Measurements from ENCODE around the gene NR5A2. TPM values are rescaled to one million over a fixed set of nuclear protein-coding genes. Genes with fewer than 3 reads are reported as not detected.

NR5A2 gene
- total RNA-seq, 1 donor from 2014 or later = 12.7 TPM

GRCh38 chr1:200107004-200107470, 79.5 kb downstream of the NR5A2 start:
- DNase-seq (ENCODE audit: low spot score in 2 of 2) = no peak
- H3K36me3 ChIP-seq = no peaks in the 10 kb centered on the region
- H3K4me1 ChIP-seq = no peaks in the 10 kb centered on the region
- TF ChIP-seq, protein P1, sequence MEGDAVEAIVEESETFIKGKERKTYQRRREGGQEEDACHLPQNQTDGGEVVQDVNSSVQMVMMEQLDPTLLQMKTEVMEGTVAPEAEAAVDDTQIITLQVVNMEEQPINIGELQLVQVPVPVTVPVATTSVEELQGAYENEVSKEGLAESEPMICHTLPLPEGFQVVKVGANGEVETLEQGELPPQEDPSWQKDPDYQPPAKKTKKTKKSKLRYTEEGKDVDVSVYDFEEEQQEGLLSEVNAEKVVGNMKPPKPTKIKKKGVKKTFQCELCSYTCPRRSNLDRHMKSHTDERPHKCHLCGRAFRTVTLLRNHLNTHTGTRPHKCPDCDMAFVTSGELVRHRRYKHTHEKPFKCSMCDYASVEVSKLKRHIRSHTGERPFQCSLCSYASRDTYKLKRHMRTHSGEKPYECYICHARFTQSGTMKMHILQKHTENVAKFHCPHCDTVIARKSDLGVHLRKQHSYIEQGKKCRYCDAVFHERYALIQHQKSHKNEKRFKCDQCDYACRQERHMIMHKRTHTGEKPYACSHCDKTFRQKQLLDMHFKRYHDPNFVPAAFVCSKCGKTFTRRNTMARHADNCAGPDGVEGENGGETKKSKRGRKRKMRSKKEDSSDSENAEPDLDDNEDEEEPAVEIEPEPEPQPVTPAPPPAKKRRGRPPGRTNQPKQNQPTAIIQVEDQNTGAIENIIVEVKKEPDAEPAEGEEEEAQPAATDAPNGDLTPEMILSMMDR (IDR thresholded peaks at IDR 0.05) = no peak
- intact Hi-C loops (cut with DNase I) = no loop called here
- no peaks in the 10 kb centered on the region for H3K27me3 ChIP-seq
- H3K27ac ChIP-seq = no peak overlapping the region
- H3K4me3 ChIP-seq = no peak overlapping the region
- no peaks in the 10 kb centered on the region for H3K9me3 ChIP-seq

DNA sequence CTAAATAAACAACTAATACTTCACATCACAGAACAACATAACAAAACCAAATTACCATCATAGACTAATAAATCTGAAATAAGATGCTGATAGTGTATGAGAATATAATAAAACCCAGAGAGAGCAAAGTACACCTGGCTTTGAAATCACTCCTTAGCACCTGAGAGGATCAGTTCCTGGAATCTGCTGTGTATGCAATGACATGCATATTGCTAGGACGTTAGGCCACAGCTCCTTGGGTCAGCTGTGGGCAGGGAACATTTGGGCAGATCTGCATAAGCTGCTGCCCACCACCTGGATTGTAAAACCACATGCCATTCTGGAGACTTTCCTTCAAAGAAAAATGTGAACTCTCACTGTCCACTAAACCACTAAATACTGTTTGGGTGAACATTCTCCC, 81.1 kb downstream of the NR5A2 start:
- Histone ChIP-seq H3K36me3 (no peaks in the 10 kb centered on the region), H3K4me3 (no peak overlapping the region), H3K4me1 (no peaks in the 10 kb centered on the region), H3K9me3 (no peaks in the 10 kb centered on the region), H3K27ac (no peak overlapping the region), H3K27me3 (no peaks in the 10 kb centered on the region)
- TF ChIP-seq, protein P1 (IDR thresholded peaks at IDR 0.05) = no peak
- no peak for DNase-seq (ENCODE audit: low spot score in 2 of 2)
- intact Hi-C loops (cut with DNase I) = no loop called here

GRCh38 chr1:200112290-200112689, 84.8 kb downstream of the NR5A2 start:
- Histone ChIP-seq H3K4me3 (no peak overlapping the region), H3K9me3 (no peaks in the 10 kb centered on the region), H3K27ac (no peak overlapping the region), H3K4me1 (no peaks in the 10 kb centered on the region), H3K27me3 (no peaks in the 10 kb centered on the region), H3K36me3 (no peaks in the 10 kb centered on the region)
- TF ChIP-seq, protein P1 (IDR thresholded peaks at IDR 0.05) = no peak
- DNase-seq (ENCODE audit: low spot score in 2 of 2) = no peak
- intact Hi-C loops (cut with DNase I) = no loop called here

GRCh38 chr1:200115532-200115931, 88.0 kb downstream of the NR5A2 start:
- Histone ChIP-seq H3K4me3 (no peak overlapping the region), H3K27ac (no peak overlapping the region), H3K4me1 (no peaks in the 10 kb centered on the region), H3K9me3 (no peaks in the 10 kb centered on the region), H3K27me3 (no peaks in the 10 kb centered on the region), H3K36me3 (no peaks in the 10 kb centered on the region)
- TF ChIP-seq, protein P1 (IDR thresholded peaks at IDR 0.05) = no peak
- intact Hi-C loops (cut with DNase I) = no loop called here
- DNase-seq (ENCODE audit: low spot score in 2 of 2) = no peak

DNA sequence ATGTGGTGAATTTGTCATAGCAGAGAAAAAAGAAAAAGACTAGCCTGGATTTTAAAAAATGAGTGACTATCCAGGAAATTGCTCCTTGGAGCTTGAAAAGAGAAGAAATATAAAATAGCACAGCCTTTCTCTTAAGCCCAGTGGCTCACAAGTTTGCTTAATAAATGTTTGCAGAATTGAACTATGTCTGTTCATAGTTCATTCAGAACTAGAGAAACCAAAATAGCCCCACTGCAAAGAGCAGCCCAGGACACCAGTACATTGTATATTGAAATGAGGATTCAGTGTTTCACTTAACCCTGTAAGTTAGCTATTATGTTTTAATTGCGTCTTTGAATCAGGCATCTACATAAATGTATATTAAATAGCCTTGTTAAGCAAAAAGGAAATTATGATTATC, 88.8 kb downstream of the NR5A2 start:
- TF ChIP-seq, protein P1 (IDR thresholded peaks at IDR 0.05) = no peak
- intact Hi-C loops (cut with DNase I) = no loop called here
- Histone ChIP-seq H3K27ac (no peak overlapping the region), H3K9me3 (no peaks in the 10 kb centered on the region), H3K4me3 (no peak overlapping the region), H3K27me3 (no peaks in the 10 kb centered on the region), H3K36me3 (no peaks in the 10 kb centered on the region), H3K4me1 (no peaks in the 10 kb centered on the region)
- DNase-seq (ENCODE audit: low spot score in 2 of 2) = no peak

Measured in ascending aorta (tissue), 2 donors.